ENCODE data around the gene ELOA.

ELOA gene

GRCh38 chr1:23699280-23700179, 43.7 kb upstream of the ELOA start (continued):
- TF ChIP-seq KLF17 (tag by site-specific recombination; IDR thresholded peaks at IDR 0.05): no peak
- no peak for TF ChIP-seq SETDB1 (IDR thresholded peaks at IDR 0.05; ENCODE audit: insufficient read length, low read length)
- no peak for TF ChIP-seq RBAK (tag by site-specific recombination; IDR thresholded peaks at IDR 0.05)
- no peak for TF ChIP-seq ZBTB20 (tag by site-specific recombination; IDR thresholded peaks at IDR 0.05)
- TF ChIP-seq PRDM10 (tag by site-specific recombination; IDR thresholded peaks at IDR 0.05): peak; percentile 40; the same call in 1 of the 2 replicates
- TF ChIP-seq ZNF560 (tag by site-specific recombination; IDR thresholded peaks at IDR 0.05; ENCODE audit: borderline replicate concordance): no peak
- TF ChIP-seq ZNF747 (tag by site-specific recombination; IDR thresholded peaks at IDR 0.05): no peak
- TF ChIP-seq ZNF18 (tag by site-specific recombination; IDR thresholded peaks at IDR 0.05): no peak
- no peak for TF ChIP-seq BCL11B (tag by site-specific recombination; IDR thresholded peaks at IDR 0.05; ENCODE audit: low read depth)
- TF ChIP-seq YY2 (tag by site-specific recombination; IDR thresholded peaks at IDR 0.05): no peak

- Histone ChIP-seq H3K9me3 (ENCODE audit: control insufficient read depth, insufficient read depth, low read depth, low read length) (no peaks in the 10 kb centered on the region), H3K4me1 (ENCODE audit: control insufficient read depth, insufficient read depth, low read length) (no peaks in the 10 kb centered on the region), H3K27ac (ENCODE audit: extremely low read depth, low read depth, low read length) (no peak overlapping the region), H3K36me3 (ENCODE audit: control insufficient read depth in 2 of 2, insufficient read depth in 1 of 2, low read length in 2 of 2) (peaks cover 53 to 87% of the 10 kb centered on the region in 2 experiments), H3K4me3 (ENCODE audit: low read depth, low read length) (no peak overlapping the region)
- POLR2A ChIA-PET: interaction anchor here (0.6 to 1.0 kb wide), 2 partner anchors 10 to 77 kb away, joined by 3 to 4 read pairs; partner anchors contain the start of genes PITHD1 and RPL11
- TF ChIP-seq ZNF555 (tag by site-specific recombination; conservative IDR thresholded peaks at IDR 0.05): no peak
- no peak for TF ChIP-seq ZNF174 (tag by site-specific recombination; IDR thresholded peaks at IDR 0.05)
- no peak for TF ChIP-seq ZNF354C (tag by site-specific recombination; IDR thresholded peaks at IDR 0.05; ENCODE audit: borderline replicate concordance, low read depth)
- no peak for TF ChIP-seq ZNF548 (tag by site-specific recombination; IDR thresholded peaks at IDR 0.05)
- no peak for TF ChIP-seq ZNF600 (tag by site-specific recombination; IDR thresholded peaks at IDR 0.05)
- TF ChIP-seq ZNF571 (tag by site-specific recombination; IDR thresholded peaks at IDR 0.05): no peak
- TF ChIP-seq ZNF184 (tag by site-specific recombination; IDR thresholded peaks at IDR 0.05): no peak
- TF ChIP-seq MYNN (tag by site-specific recombination; IDR thresholded peaks at IDR 0.05; ENCODE audit: borderline replicate concordance): no peak
- no peak for TF ChIP-seq ZNF335 (tag by site-specific recombination; conservative IDR thresholded peaks at IDR 0.05)
- no peak for TF ChIP-seq REST (tag by site-specific recombination; IDR thresholded peaks at IDR 0.05)
- no peak for TF ChIP-seq ZNF558 (tag by site-specific recombination; IDR thresholded peaks at IDR 0.05)
- TF ChIP-seq KLF16 (tag by site-specific recombination; IDR thresholded peaks at IDR 0.05): no peak
- no peak for TF ChIP-seq ZNF747 (tag by site-specific recombination; IDR thresholded peaks at IDR 0.05)
- TF ChIP-seq ZNF112 (tag by site-specific recombination; IDR thresholded peaks at IDR 0.05): no peak
- no peak for TF ChIP-seq ZIC2 (tag by site-specific recombination; IDR thresholded peaks at IDR 0.05)
- CTCF ChIA-PET: interaction anchor here (0.6 kb wide), 1 partner anchor 18 kb away, joined by 3 read pairs; no protein-coding TSS in a partner anchor
Observed at GRCh38 chr1:23701310-23701709, 42.0 kb upstream of the ELOA start.
